IMR-90 (cell line): ENCODE data around the gene ATP1B3. TPM values are rescaled to one million over a fixed set of nuclear protein-coding genes. Genes with fewer than 3 reads are reported as not detected.

Source experiments
- ATAC-seq: fragments of 200-7000 bp; cut with Tn5 transposase; 2 replicates; pipeline ENCODE4 v1.9.1; 2020; ENCODE audit warnings: low read depth, mild to moderate bottlenecking, moderate library complexity
- BruUV-seq: library from RNA; stranded (reverse); fragments of 400-500 nt; replicated peaks from 2 replicates; lab custom pipeline; 2021; lab: Mats Ljungman, UMichigan
- CTCF ChIA-PET: fragments of 300-600 bp; formaldehyde crosslinking; extraction: SDS; loops from one replicate; lab custom pipeline; 2021; ENCODE audit warnings: antibody characterized with exemption; lab: Yijun Ruan, JAX
- POLR2A ChIA-PET: fragments of 300-600 bp; sonication (Branson Sonifier 250); formaldehyde crosslinking; loops from one replicate; lab custom pipeline; 2022; ENCODE audit warnings: antibody characterized with exemption; ENCODE audit not compliant: unreplicated experiment; lab: Charles Lee
- DNase-seq: peaks from one replicate; pipeline ENCODE4 v3.0.0; 2013
- H2AFZ ChIP-seq: replicated peaks from 2 replicates; pipeline ENCODE3; 2013; ENCODE audit warnings: low read length, mild to moderate bottlenecking; ENCODE audit not compliant: poor library complexity
- H2AK5ac ChIP-seq: 2 replicates; pipeline ENCODE4 v1.6.1; 2013; ENCODE audit warnings: low read depth, low read length, inconsistent platforms
- H2AK9ac ChIP-seq: replicated peaks from 2 replicates; pipeline ENCODE3; 2013; ENCODE audit warnings: mild to moderate bottlenecking, low read depth, low read length, moderate library complexity; ENCODE audit not compliant: poor library complexity
- H2BK120ac ChIP-seq: 2 replicates; pipeline ENCODE4 v1.6.1; 2013; ENCODE audit warnings: low read depth, low read length, inconsistent platforms
- H2BK15ac ChIP-seq: 3 replicates; pipeline ENCODE4 v1.6.1; 2013; ENCODE audit warnings: low read depth, low read length, inconsistent platforms
- H2BK20ac ChIP-seq: 2 replicates; pipeline ENCODE4 v1.6.1; 2013; ENCODE audit warnings: low read depth, mild to moderate bottlenecking, inconsistent platforms, low read length, moderate library complexity
- H2BK5ac ChIP-seq: 2 replicates; pipeline ENCODE4 v1.6.1; 2013; ENCODE audit warnings: mild to moderate bottlenecking, low read depth, low read length, inconsistent platforms; ENCODE audit not compliant: poor library complexity, severe bottlenecking
- H3K14ac ChIP-seq: replicated peaks from 2 replicates; pipeline ENCODE4 v1.6.1; 2013; ENCODE audit warnings: low read depth, low read length, inconsistent platforms
- H3K18ac ChIP-seq: 2 replicates; pipeline ENCODE4 v1.6.1; 2013; ENCODE audit warnings: low read depth, low read length, control low read depth
- H3K23ac ChIP-seq: 2 replicates; pipeline ENCODE4 v1.6.1; 2013; ENCODE audit warnings: low read depth, low read length, inconsistent platforms
- H3K27ac ChIP-seq: 2 replicates; pipeline ENCODE4 v1.5.1; 2013; ENCODE audit warnings: mild to moderate bottlenecking, control low read depth, low read length; ENCODE audit not compliant: insufficient read depth
- H3K27me3 ChIP-seq: 2 replicates; pipeline ENCODE4 v1.6.1; 2013; ENCODE audit warnings: low read length; ENCODE audit not compliant: control insufficient read depth, insufficient read depth
- H3K36me3 ChIP-seq: 2 replicates; pipeline ENCODE4 v1.6.1; 2013; ENCODE audit warnings: low read length, mixed read lengths; ENCODE audit not compliant: control insufficient read depth, insufficient read depth
- H3K4ac ChIP-seq: 2 replicates; pipeline ENCODE4 v1.6.1; 2013; ENCODE audit warnings: low read depth, low read length, inconsistent platforms
- H3K4me1 ChIP-seq: 2 replicates; pipeline ENCODE4 v1.6.1; 2013; ENCODE audit warnings: low read length, mixed read lengths; ENCODE audit not compliant: control insufficient read depth, insufficient read depth
- H3K4me2 ChIP-seq: 2 replicates; pipeline ENCODE4 v1.6.1; 2013; ENCODE audit warnings: low read depth, mild to moderate bottlenecking, control low read depth, low read length, moderate library complexity
- H3K4me3 ChIP-seq: 2 replicates; pipeline ENCODE4 v1.5.1; 2013; ENCODE audit warnings: low read depth, mild to moderate bottlenecking, control low read depth, low read length, moderate library complexity; ENCODE audit not compliant: insufficient read depth
- H3K56ac ChIP-seq: 2 replicates; pipeline ENCODE4 v1.6.1; 2013; ENCODE audit warnings: low read length, inconsistent platforms; ENCODE audit not compliant: insufficient read depth; ENCODE audit errors: extremely low read depth
- H3K79me1 ChIP-seq, 2 experiments: 2 replicates each; pipeline ENCODE4 v1.6.1; 2013; ENCODE audit warnings: low read length in 2 of 2, inconsistent platforms in 1 of 2, low read depth in 1 of 2
- H3K9ac ChIP-seq: 2 replicates; pipeline ENCODE4 v1.6.1; 2013; ENCODE audit warnings: low read depth, low read length, control low read depth
- H3K9me1 ChIP-seq: 2 replicates; pipeline ENCODE4 v1.6.1; 2013; ENCODE audit warnings: low read length, inconsistent platforms; ENCODE audit not compliant: insufficient read depth
- H3K9me3 ChIP-seq: 2 replicates; pipeline ENCODE4 v1.6.1; 2013; ENCODE audit warnings: low read length; ENCODE audit not compliant: control insufficient read depth, insufficient read depth
- H4K20me1 ChIP-seq: 2 replicates; pipeline ENCODE4 v1.6.1; 2013; ENCODE audit warnings: low read length, inconsistent platforms; ENCODE audit not compliant: insufficient read depth
- H4K5ac ChIP-seq: 2 replicates; pipeline ENCODE4 v1.6.1; 2013; ENCODE audit warnings: mild to moderate bottlenecking, low read depth, low read length, control low read depth
- H4K8ac ChIP-seq, 2 experiments: 2 replicates each; pipeline ENCODE4 v1.6.1; 2013; ENCODE audit warnings: low read depth in 2 of 2, low read length in 2 of 2, control low read depth in 1 of 2, inconsistent platforms in 1 of 2
- H4K91ac ChIP-seq: 2 replicates; pipeline ENCODE4 v1.6.1; 2013; ENCODE audit warnings: low read depth, low read length, inconsistent platforms; ENCODE audit not compliant: insufficient read depth
- BHLHE40 ChIP-seq: fragments of 150-350 bp; IDR thresholded peaks from 2 replicates; pipeline ENCODE4 v1.6.1; 2016; ENCODE audit warnings: mild to moderate bottlenecking, low read depth, low read length
- CEBPB ChIP-seq: IDR thresholded peaks from 2 replicates; pipeline ENCODE4 v1.6.1; 2012; ENCODE audit warnings: low read depth, low read length, improper control_type of control experiment
- CHD1 ChIP-seq: IDR thresholded peaks from 2 replicates; pipeline ENCODE4 v1.6.1; 2012; ENCODE audit warnings: low read depth, low read length, improper control_type of control experiment
- CTCF ChIP-seq: conservative IDR thresholded peaks from 2 replicates; pipeline ENCODE4 v1.5.1; 2012; ENCODE audit warnings: mild to moderate bottlenecking, low read depth, low read length, improper control_type of control experiment
- FOS ChIP-seq: fragments of 150-350 bp; IDR thresholded peaks from 2 replicates; pipeline ENCODE4 v1.6.1; 2016; ENCODE audit warnings: low read depth, low read length
- MAFK ChIP-seq: IDR thresholded peaks from 2 replicates; pipeline ENCODE4 v1.6.1; 2012; ENCODE audit warnings: low read depth, low read length, improper control_type of control experiment
- MAZ ChIP-seq: IDR thresholded peaks from 2 replicates; pipeline ENCODE4 v1.6.1; 2012; ENCODE audit warnings: low read depth, mild to moderate bottlenecking, low read length, improper control_type of control experiment, moderate library complexity, borderline replicate concordance
- MXI1 ChIP-seq: IDR thresholded peaks from 2 replicates; pipeline ENCODE4 v1.6.1; 2012; ENCODE audit warnings: low read depth, mild to moderate bottlenecking, low read length, moderate library complexity, borderline replicate concordance
- NFE2L2 ChIP-seq: fragments of 150-350 bp; IDR thresholded peaks from 2 replicates; pipeline ENCODE4 v1.6.1; 2016; ENCODE audit warnings: low read depth, mild to moderate bottlenecking, low read length
- POLR2A ChIP-seq: IDR thresholded peaks from 2 replicates; pipeline ENCODE4 v1.6.1; 2012; ENCODE audit warnings: mild to moderate bottlenecking, low read depth, low read length
- RAD21 ChIP-seq: IDR thresholded peaks from 2 replicates; pipeline ENCODE4 v1.6.1; 2012; ENCODE audit warnings: low read length, improper control_type of control experiment
- RCOR1 ChIP-seq: IDR thresholded peaks from 2 replicates; pipeline ENCODE4 v1.6.1; 2012; ENCODE audit warnings: mild to moderate bottlenecking, low read length, improper control_type of control experiment; ENCODE audit not compliant: insufficient replicate concordance
- RFX5 ChIP-seq: IDR thresholded peaks from 2 replicates; pipeline ENCODE4 v1.8.0; 2012; ENCODE audit warnings: low read depth, mild to moderate bottlenecking, low read length, moderate library complexity
- SMC3 ChIP-seq: fragments of 150-350 bp; IDR thresholded peaks from 2 replicates; pipeline ENCODE4 v1.6.1; 2016; ENCODE audit warnings: low read depth, mild to moderate bottlenecking, antibody characterized with exemption, low read length, moderate library complexity
- WGBS, 2 experiments: methylation state at CpG; one replicate each; pipeline versions ENCODE4 v1.1.5 to v1.1.7; 2013; ENCODE audit warnings: missing lambda C conversion rate in 2 of 2; ENCODE audit not compliant: insufficient read length in 1 of 2; ENCODE audit errors: extremely low coverage in 2 of 2; 5-methylcytosine and 5-hydroxymethylcytosine counted together
- dilution Hi-C: fragments of 300-500 bp; cut with HindIII; formaldehyde crosslinking; loops from one replicate; pipeline ENCODE4 v1.14.3; 2018; ENCODE audit warnings: low sequenced_read_pairs; ENCODE audit not compliant: unreplicated experiment
- in situ Hi-C: fragments of 300-500 bp; cut with MboI; formaldehyde crosslinking; loops from 3 replicates; pipeline ENCODE4 v1.14.3; 2019; ENCODE audit warnings: low sequenced_read_pairs, inconsistent platforms, mixed read lengths
- intact Hi-C: fragments of 100-400 bp; cut with micrococcal nuclease; formaldehyde crosslinking; loops from 2 replicates; pipeline ENCODE4 v1.10.0; 2022
- polyA plus RNA-seq, 3 experiments: library from polyadenylated mRNA; depleted of rRNA; stranded (reverse); fragments of >200 nt; gene quantifications; 2 replicates each; pipeline ENCODE4 v1.2.3, GENCODE V29; 2012; ENCODE audit warnings: low replicate concordance in 1 of 3
- total RNA-seq: library from RNA; depleted of rRNA; stranded (reverse); fragments of >200 nt; gene quantifications from 2 replicates; pipeline ENCODE4 v1.2.3, GENCODE V29; 2012
- TF ChIP-seq, protein P1 (sequence below): fragments of 150-350 bp; IDR thresholded peaks from 2 replicates; pipeline ENCODE4 v1.6.1; 2016; ENCODE audit warnings: low read depth, mild to moderate bottlenecking, low read length, moderate library complexity, borderline replicate concordance
- TF ChIP-seq, protein P2 (sequence below): fragments of 150-350 bp; IDR thresholded peaks from 2 replicates; pipeline ENCODE4 v1.6.1; 2017; ENCODE audit warnings: mild to moderate bottlenecking, antibody characterized with exemption, low read length, low read depth

ATP1B3 gene
- total and polyA plus RNA-seq, 2 of the 4 experiments (the other 2 are of a cell fraction) = 64.3 to 126 TPM

- H2AK9ac ChIP-seq = no peak overlapping the region
- ChIA-PET CTCF (no interaction called here), POLR2A (no interaction called here)
- H2AFZ ChIP-seq = no peak overlapping the region
- no peak overlapping the region for H3K9ac ChIP-seq
- H3K4ac ChIP-seq = no peak overlapping the region
- in situ Hi-C loops (no loop called here), intact Hi-C loops (no loop called here), dilution Hi-C loops (no loop called here)
- TF ChIP-seq MAZ (no peak), BHLHE40 (no peak), CTCF (no peak), CHD1 (no peak), NFE2L2 (no peak), MXI1 (no peak), CEBPB (no peak), FOS (no peak), RAD21 (no peak), SMC3 (no peak), POLR2A (no peak), RCOR1 (no peak), MAFK (no peak), RFX5 (no peak)
- TF ChIP-seq, protein P1, sequence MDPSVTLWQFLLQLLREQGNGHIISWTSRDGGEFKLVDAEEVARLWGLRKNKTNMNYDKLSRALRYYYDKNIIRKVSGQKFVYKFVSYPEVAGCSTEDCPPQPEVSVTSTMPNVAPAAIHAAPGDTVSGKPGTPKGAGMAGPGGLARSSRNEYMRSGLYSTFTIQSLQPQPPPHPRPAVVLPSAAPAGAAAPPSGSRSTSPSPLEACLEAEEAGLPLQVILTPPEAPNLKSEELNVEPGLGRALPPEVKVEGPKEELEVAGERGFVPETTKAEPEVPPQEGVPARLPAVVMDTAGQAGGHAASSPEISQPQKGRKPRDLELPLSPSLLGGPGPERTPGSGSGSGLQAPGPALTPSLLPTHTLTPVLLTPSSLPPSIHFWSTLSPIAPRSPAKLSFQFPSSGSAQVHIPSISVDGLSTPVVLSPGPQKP = no peak
- TF ChIP-seq, protein P2, sequence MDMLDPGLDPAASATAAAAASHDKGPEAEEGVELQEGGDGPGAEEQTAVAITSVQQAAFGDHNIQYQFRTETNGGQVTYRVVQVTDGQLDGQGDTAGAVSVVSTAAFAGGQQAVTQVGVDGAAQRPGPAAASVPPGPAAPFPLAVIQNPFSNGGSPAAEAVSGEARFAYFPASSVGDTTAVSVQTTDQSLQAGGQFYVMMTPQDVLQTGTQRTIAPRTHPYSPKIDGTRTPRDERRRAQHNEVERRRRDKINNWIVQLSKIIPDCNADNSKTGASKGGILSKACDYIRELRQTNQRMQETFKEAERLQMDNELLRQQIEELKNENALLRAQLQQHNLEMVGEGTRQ = no peak
- no peak overlapping the region for H3K4me2 ChIP-seq
- H4K8ac ChIP-seq = no peak overlapping the region
- H3K4me1 ChIP-seq = no peaks in the 10 kb centered on the region
- no peak overlapping the region for H4K5ac ChIP-seq
- no peaks in the 10 kb centered on the region for H3K9me3 ChIP-seq
- H3K18ac ChIP-seq = no peak overlapping the region
- ATAC-seq (no peak), DNase-seq (no peak)
- H4K20me1 ChIP-seq = no peaks in the 10 kb centered on the region
- no peak overlapping the region for H2AK5ac ChIP-seq
- H3K36me3 ChIP-seq = no peaks in the 10 kb centered on the region
- no peak overlapping the region for H2BK120ac ChIP-seq
- BruUV-seq = no TSS peak
- no peak overlapping the region for H3K56ac ChIP-seq
- no peaks in the 10 kb centered on the region for H3K9me1 ChIP-seq
- no peak overlapping the region for H2BK15ac ChIP-seq
- H2BK5ac ChIP-seq = no peak overlapping the region
- H3K14ac ChIP-seq = no peak overlapping the region
- H3K27me3 ChIP-seq = peaks cover 4% of the 10 kb centered on the region
- no peak overlapping the region for H3K4me3 ChIP-seq
- H4K91ac ChIP-seq = no peak overlapping the region
- H3K23ac ChIP-seq = no peak overlapping the region
- H3K79me1 ChIP-seq = no peaks in the 10 kb centered on the region
- H2BK20ac ChIP-seq = no peak overlapping the region
- no CpG with 5 or more reads among the region's 9 CpGs for WGBS, 2 experiments
- H3K27ac ChIP-seq = no peak overlapping the region
Observed at GRCh38 chr3:141865101-141865500, 11.3 kb upstream of the ATP1B3 start.
